Panc1 (cell line): ENCODE measurements around the gene SPX. TPM values are rescaled to one million over a fixed set of nuclear protein-coding genes. Genes with fewer than 3 reads are reported as not detected.
A peak's percentile ranks its signal among the peaks of the same experiment; 100 is the strongest.

ENCODE experiments used
- ATAC-seq: fragments of 200-7000 bp; cut with Tn5 transposase; 2 replicates; pipeline ENCODE4 v1.9.1; 2020; ENCODE audit warnings: mild to moderate bottlenecking, moderate library complexity
- BruUV-seq: library from RNA; stranded (reverse); fragments of 400-500 nt; replicated peaks from 2 replicates; lab custom pipeline; 2021; lab: Mats Ljungman, UMichigan
- CTCF ChIA-PET: fragments of 300-600 bp; sonication (Branson Sonifier 250); formaldehyde crosslinking; loops from one replicate; lab custom pipeline; 2022; ENCODE audit warnings: antibody characterized with exemption; lab: Charles Lee
- POLR2A ChIA-PET: fragments of 300-600 bp; sonication (Branson Sonifier 250); formaldehyde crosslinking; loops from one replicate; lab custom pipeline; 2022; ENCODE audit warnings: antibody characterized with exemption; lab: Charles Lee
- DNase-seq: peaks from one replicate; pipeline ENCODE4 v3.0.0-alpha.2; 2010; ENCODE audit warnings: low read depth, low spot score
- H3K27ac ChIP-seq: 2 replicates; pipeline ENCODE4 v1.5.1; 2011; ENCODE audit warnings: mild to moderate bottlenecking, low read length, inconsistent platforms
- H3K27me3 ChIP-seq: fragments of 200-500 bp; sonication (Bioruptor generic); 2 replicates; pipeline ENCODE4 v1.6.0; 2014; ENCODE audit warnings: low read length, inconsistent platforms; ENCODE audit not compliant: control insufficient read depth, insufficient read depth
- H3K36me3 ChIP-seq: fragments of 200-500 bp; sonication (Bioruptor generic); 2 replicates; pipeline ENCODE4 v1.5.1; 2014; ENCODE audit warnings: inconsistent platforms, mild to moderate bottlenecking, low read length, moderate library complexity; ENCODE audit not compliant: control insufficient read depth, insufficient read depth
- H3K4me1 ChIP-seq: 2 replicates; pipeline ENCODE4 v1.5.1; 2011; ENCODE audit warnings: inconsistent platforms, mild to moderate bottlenecking, low read length, moderate library complexity; ENCODE audit not compliant: control insufficient read depth, insufficient read depth
- H3K4me3 ChIP-seq, 2 experiments: 2 replicates each; pipeline ENCODE4 v1.5.1; 2011 to 2012; ENCODE audit warnings: low read depth in 2 of 2, low read length in 2 of 2, mild to moderate bottlenecking in 2 of 2, inconsistent platforms in 1 of 2, moderate library complexity in 1 of 2
- H3K9me3 ChIP-seq: fragments of 200-500 bp; sonication (Bioruptor generic); 2 replicates; pipeline ENCODE4 v1.5.1; 2014; ENCODE audit warnings: low read depth, mild to moderate bottlenecking, inconsistent platforms, low read length, moderate library complexity; ENCODE audit not compliant: control insufficient read depth, insufficient read depth
- POLR2AphosphoS5 ChIP-seq: IDR thresholded peaks from 2 replicates; pipeline ENCODE4 v1.6.1; 2012; ENCODE audit warnings: mild to moderate bottlenecking, low read depth, low read length, moderate library complexity
- SIN3A ChIP-seq: IDR thresholded peaks from 2 replicates; pipeline ENCODE4 v1.6.1; 2012; ENCODE audit warnings: low read depth, mild to moderate bottlenecking, low read length, moderate library complexity, borderline replicate concordance; ENCODE audit not compliant: insufficient read depth
- TCF7L2 ChIP-seq: IDR thresholded peaks from 2 replicates; pipeline ENCODE4 v1.6.1; 2011; ENCODE audit warnings: mild to moderate bottlenecking, low read depth, low read length, inconsistent platforms
- in situ Hi-C: cut with HindIII; loops from 2 replicates; pipeline ENCODE4 v1.10.0; 2016; ENCODE audit warnings: low sequenced_read_pairs, low pct_unique_long_range_greater_than_20kb
- intact Hi-C: fragments of 100-400 bp; cut with micrococcal nuclease; formaldehyde crosslinking; loops from one replicate; pipeline ENCODE4 v1.10.0; 2022; ENCODE audit not compliant: unreplicated experiment
- total RNA-seq: library from RNA; stranded (reverse); gene quantifications from one replicate; pipeline ENCODE4 v1.2.1, GENCODE V29; 2021; ENCODE audit not compliant: unreplicated experiment
- TF ChIP-seq, protein P1 (sequence below), 2 experiments: IDR thresholded peaks; 2 replicates each; pipeline ENCODE4 v1.6.1; 2011 to 2012; ENCODE audit warnings: low read depth in 2 of 2, control low read depth in 1 of 2, low read length in 1 of 2, mild to moderate bottlenecking in 1 of 2, moderate library complexity in 1 of 2; ENCODE audit not compliant: insufficient read depth in 1 of 2
- TF ChIP-seq, protein P2 (sequence below): fragments of 450-650 bp; IDR thresholded peaks from 2 replicates; pipeline ENCODE4 v1.5.1; 2017; ENCODE audit warnings: mild to moderate bottlenecking

Gene SPX
- total RNA-seq, 1 experiment from 2014 or later = 0.13 TPM

DNA sequence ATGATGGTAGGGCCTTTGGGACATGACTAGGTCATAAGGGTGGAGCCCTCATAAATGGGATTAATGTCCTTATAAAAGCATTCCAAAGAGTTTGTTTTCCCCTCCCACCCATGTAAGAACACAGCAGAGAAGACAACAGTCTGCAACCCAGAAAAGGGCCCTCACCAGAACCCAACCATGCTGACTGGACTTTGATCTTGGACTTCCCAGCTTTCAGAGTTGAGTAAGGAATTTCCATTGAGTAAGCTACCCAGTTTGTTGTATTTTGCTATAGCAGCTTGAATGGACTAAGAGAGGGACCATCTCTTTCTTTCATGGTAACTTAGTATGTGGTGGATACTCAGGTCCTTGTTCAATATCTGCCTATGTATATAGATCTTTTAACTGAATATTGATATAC lies 2.9 kb upstream of the SPX start:
- no peak for DNase-seq

DNA sequence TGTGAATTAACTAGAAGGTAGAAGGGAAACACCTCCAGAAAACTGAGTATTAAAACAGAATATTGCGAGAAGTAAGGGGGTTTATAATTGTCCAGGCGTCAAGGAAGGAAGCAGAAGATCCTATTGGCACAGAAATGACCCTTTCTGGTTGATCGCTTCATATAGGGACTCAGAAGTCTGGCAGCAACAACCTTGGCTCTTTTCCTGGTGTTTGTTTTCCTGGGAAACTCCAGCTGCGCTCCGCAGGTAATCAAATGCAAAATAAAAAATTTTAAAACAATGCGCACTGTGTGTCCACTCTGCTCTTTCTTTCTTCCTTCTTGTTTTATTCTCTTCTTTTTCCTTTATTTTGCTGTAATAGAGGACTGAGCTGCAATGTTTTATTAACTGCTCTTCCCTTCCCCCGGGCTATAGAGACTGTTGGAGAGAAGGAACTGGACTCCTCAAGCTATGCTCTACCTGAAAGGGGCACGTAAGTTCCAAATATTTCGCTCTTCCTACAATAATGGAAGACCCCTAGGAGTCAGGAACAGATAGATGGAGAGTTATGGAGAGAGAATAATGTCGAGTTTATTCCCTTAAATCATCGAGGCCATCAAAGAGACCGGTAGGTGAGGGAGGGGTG lies 737 bp downstream of the SPX start:
- no TSS peak for BruUV-seq
- intact Hi-C loops (no loop called here), in situ Hi-C loops (no loop called here)
- Histone ChIP-seq H3K36me3 (no peaks in the 10 kb centered on the region; the same call in 1 of the 2 replicates), H3K4me1 (no peaks in the 10 kb centered on the region), H3K9me3 (no peaks in the 10 kb centered on the region), H3K4me3 (peak overlapping the region; percentile 43 to 57), H3K27ac (no peak overlapping the region), H3K27me3 (peaks cover 18% of the 10 kb centered on the region)
- ChIA-PET POLR2A (no interaction called here), CTCF (no interaction called here)
- TF ChIP-seq TCF7L2 = no peak
- TF ChIP-seq, protein P1, sequence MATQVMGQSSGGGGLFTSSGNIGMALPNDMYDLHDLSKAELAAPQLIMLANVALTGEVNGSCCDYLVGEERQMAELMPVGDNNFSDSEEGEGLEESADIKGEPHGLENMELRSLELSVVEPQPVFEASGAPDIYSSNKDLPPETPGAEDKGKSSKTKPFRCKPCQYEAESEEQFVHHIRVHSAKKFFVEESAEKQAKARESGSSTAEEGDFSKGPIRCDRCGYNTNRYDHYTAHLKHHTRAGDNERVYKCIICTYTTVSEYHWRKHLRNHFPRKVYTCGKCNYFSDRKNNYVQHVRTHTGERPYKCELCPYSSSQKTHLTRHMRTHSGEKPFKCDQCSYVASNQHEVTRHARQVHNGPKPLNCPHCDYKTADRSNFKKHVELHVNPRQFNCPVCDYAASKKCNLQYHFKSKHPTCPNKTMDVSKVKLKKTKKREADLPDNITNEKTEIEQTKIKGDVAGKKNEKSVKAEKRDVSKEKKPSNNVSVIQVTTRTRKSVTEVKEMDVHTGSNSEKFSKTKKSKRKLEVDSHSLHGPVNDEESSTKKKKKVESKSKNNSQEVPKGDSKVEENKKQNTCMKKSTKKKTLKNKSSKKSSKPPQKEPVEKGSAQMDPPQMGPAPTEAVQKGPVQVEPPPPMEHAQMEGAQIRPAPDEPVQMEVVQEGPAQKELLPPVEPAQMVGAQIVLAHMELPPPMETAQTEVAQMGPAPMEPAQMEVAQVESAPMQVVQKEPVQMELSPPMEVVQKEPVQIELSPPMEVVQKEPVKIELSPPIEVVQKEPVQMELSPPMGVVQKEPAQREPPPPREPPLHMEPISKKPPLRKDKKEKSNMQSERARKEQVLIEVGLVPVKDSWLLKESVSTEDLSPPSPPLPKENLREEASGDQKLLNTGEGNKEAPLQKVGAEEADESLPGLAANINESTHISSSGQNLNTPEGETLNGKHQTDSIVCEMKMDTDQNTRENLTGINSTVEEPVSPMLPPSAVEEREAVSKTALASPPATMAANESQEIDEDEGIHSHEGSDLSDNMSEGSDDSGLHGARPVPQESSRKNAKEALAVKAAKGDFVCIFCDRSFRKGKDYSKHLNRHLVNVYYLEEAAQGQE (IDR thresholded peaks at IDR 0.05; ENCODE audit: insufficient read depth in 1 of 2, low read depth in 2 of 2, low read length in 1 of 2) = no peak
- no peak for TF ChIP-seq SIN3A
- TF ChIP-seq, protein P2, sequence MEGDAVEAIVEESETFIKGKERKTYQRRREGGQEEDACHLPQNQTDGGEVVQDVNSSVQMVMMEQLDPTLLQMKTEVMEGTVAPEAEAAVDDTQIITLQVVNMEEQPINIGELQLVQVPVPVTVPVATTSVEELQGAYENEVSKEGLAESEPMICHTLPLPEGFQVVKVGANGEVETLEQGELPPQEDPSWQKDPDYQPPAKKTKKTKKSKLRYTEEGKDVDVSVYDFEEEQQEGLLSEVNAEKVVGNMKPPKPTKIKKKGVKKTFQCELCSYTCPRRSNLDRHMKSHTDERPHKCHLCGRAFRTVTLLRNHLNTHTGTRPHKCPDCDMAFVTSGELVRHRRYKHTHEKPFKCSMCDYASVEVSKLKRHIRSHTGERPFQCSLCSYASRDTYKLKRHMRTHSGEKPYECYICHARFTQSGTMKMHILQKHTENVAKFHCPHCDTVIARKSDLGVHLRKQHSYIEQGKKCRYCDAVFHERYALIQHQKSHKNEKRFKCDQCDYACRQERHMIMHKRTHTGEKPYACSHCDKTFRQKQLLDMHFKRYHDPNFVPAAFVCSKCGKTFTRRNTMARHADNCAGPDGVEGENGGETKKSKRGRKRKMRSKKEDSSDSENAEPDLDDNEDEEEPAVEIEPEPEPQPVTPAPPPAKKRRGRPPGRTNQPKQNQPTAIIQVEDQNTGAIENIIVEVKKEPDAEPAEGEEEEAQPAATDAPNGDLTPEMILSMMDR = no peak
- TF ChIP-seq POLR2AphosphoS5 = no peak
- no peak for DNase-seq
- ATAC-seq = 0 out of 2 replicates have a peak, but pooled peaks have one; percentile 29

More for the DNA sequence above, 2.9 kb upstream of the SPX start:
- no TSS peak for BruUV-seq
- intact Hi-C loops = no loop called here
- Histone ChIP-seq H3K4me3 (no peak overlapping the region), H3K36me3 (no peaks in the 10 kb centered on the region; the same call in 1 of the 2 replicates), H3K27me3 (peaks cover 5% of the 10 kb centered on the region), H3K4me1 (no peaks in the 10 kb centered on the region), H3K27ac (no peak overlapping the region), H3K9me3 (no peaks in the 10 kb centered on the region)
- no peak for ATAC-seq
- ChIA-PET CTCF (no interaction called here), POLR2A (no interaction called here)
- TF ChIP-seq TCF7L2 (no peak), SIN3A (no peak), POLR2AphosphoS5 (no peak)
- TF ChIP-seq, protein P1 (IDR thresholded peaks at IDR 0.05; ENCODE audit: insufficient read depth in 1 of 2, low read depth in 2 of 2, low read length in 1 of 2) = no peak
- TF ChIP-seq, protein P2 = no peak
- in situ Hi-C loops = no loop called here
